OCI-LY7 (cell line): ENCODE data around the gene UTS2R.

Source experiments
- CTCF ChIP-seq: fragments of 200-600 bp; sonication (generic); conservative IDR thresholded peaks from 2 replicates; pipeline ENCODE4 v1.5.1; 2014; ENCODE audit warnings: mild to moderate bottlenecking, antibody characterized with exemption, low read length, moderate library complexity, mixed read lengths
- EZH2phosphoT487 ChIP-seq: fragments of 200-600 bp; sonication (generic); IDR thresholded peaks from 2 replicates; pipeline ENCODE4 v1.6.1; 2018; ENCODE audit warnings: low read depth, borderline replicate concordance, mild to moderate bottlenecking, mixed run types, antibody characterized with exemption, low read length, moderate library complexity, mixed read lengths

GRCh38 chr17:82402865-82403264, 31.3 kb downstream of the UTS2R start:
- TF ChIP-seq CTCF, result no peak
- no peak for TF ChIP-seq EZH2phosphoT487
